Subcutaneous adipose tissue (tissue), 4 donors: ENCODE measurements around the gene NAGPA. TPM values are rescaled to one million over a fixed set of nuclear protein-coding genes. Genes with fewer than 3 reads are reported as not detected.

ENCODE experiments used
- total RNA-seq, 4 donors: library from RNA; depleted of rRNA; stranded (reverse); fragments of >200 nt; gene quantifications; one replicate each; pipeline ENCODE4 v1.1.0, GENCODE V29; 2016
- TF ChIP-seq, protein P1 (sequence below): fragments of 450-650 bp; IDR thresholded peaks from one replicate; pipeline ENCODE4 v1.5.1; 2016; ENCODE audit warnings: low read depth, mild to moderate bottlenecking, control low read depth, antibody characterized with exemption, moderate library complexity

NAGPA gene
- total RNA-seq, 4 donors from 2014 or later: 5.9 to 37.9 (median 30.1) TPM

GRCh38 chr16:5030251-5030870 is 3.4 kb downstream of the NAGPA start:
- TF ChIP-seq, protein P1, sequence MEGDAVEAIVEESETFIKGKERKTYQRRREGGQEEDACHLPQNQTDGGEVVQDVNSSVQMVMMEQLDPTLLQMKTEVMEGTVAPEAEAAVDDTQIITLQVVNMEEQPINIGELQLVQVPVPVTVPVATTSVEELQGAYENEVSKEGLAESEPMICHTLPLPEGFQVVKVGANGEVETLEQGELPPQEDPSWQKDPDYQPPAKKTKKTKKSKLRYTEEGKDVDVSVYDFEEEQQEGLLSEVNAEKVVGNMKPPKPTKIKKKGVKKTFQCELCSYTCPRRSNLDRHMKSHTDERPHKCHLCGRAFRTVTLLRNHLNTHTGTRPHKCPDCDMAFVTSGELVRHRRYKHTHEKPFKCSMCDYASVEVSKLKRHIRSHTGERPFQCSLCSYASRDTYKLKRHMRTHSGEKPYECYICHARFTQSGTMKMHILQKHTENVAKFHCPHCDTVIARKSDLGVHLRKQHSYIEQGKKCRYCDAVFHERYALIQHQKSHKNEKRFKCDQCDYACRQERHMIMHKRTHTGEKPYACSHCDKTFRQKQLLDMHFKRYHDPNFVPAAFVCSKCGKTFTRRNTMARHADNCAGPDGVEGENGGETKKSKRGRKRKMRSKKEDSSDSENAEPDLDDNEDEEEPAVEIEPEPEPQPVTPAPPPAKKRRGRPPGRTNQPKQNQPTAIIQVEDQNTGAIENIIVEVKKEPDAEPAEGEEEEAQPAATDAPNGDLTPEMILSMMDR: no peak

- TF ChIP-seq, protein P1: no peak
Observed at GRCh38 chr16:5028950-5029475, 4.7 kb downstream of the NAGPA start.

GRCh38 chr16:5027575-5028235 is 6.0 kb downstream of the NAGPA start:
- TF ChIP-seq, protein P1: no peak

DNA sequence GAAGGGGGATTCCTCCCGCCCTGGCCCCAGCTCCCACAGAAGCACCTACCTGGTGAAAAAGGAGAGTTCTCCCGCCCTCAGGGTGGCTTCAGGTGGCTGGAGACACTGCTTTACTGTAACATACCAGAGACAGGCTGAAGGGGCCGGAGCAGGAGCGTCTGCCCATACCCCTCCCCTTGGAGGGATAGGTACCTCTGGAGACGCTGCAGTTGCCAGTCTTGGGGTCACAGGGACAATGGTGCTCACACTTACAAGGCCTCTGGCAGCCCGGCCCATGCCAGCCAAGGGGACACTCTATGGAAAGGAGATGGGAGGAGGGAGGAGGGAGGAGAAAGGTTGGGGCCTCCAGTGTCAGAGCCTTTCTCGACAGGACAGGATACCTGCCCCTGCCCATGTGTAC is 6.6 kb downstream of the NAGPA start:
- TF ChIP-seq, protein P1: no peak

DNA sequence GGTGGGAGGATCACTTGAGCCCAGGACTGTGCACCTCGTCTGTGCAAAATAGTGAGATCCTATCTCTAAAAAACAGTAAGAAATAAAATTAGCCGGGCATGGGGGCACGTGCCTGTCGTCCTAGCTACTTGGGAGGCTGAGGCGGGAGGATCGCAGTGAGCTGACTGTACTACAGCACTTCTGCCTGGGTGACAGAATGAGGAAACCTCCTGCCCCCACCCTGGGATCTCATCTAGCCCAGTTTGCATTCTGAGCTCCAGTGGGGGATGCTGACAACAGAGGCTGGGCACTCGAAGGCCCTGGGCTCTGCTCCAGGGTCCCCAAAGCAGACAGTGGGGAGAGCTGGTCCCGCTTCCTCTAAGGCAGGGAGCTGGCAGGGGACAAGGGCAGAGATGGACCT is 7.1 kb downstream of the NAGPA start:
- TF ChIP-seq, protein P1: no peak

DNA sequence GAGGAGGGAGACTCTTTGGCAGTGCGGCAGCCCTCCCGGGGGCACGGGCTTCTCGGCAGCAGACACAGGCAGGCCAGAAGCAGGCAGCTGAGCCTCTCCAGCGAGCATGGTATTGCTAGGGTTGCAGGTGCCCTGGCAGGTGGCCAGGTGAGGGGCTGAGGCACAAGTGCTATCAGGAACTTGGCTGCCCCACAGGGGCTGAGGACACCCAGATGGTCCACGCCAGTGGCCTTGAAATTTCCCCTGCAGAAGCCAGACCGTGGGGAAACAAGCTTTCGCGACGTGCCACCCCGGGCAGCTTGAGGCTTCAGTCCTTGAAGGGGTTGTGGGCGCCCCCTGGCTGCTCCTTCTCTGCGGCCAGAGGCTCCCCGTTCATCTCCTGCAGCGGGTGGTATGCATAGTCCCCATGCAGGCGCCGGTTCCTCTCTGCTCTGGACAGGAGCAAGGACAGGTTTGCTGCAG is 8.5 kb downstream of the NAGPA start:
- TF ChIP-seq, protein P1: no peak

- TF ChIP-seq, protein P1: no peak
Observed at GRCh38 chr16:5024632-5025031, 9.1 kb downstream of the NAGPA start.
